Vagina (tissue), 2 donors: ENCODE measurements around the gene OR52N5. TPM values are rescaled to one million over a fixed set of nuclear protein-coding genes. Genes with fewer than 3 reads are reported as not detected.

ENCODE experiments used
- DNase-seq, 2 donors: peaks; one replicate each; pipeline ENCODE4 v3.0.0-alpha.2; 2017; ENCODE audit errors: extremely low spot score in 2 of 2
- H3K27ac ChIP-seq: fragments of 200-600 bp; sonication (generic); one replicate; pipeline ENCODE4 v1.5.1; 2019
- H3K27me3 ChIP-seq: fragments of 200-600 bp; sonication (generic); one replicate; pipeline ENCODE4 v1.5.1; 2019
- H3K36me3 ChIP-seq, 2 donors: fragments of 200-600 bp; sonication (generic); one replicate each; pipeline ENCODE4 v1.5.1; 2017 to 2019
- H3K4me1 ChIP-seq: fragments of 200-600 bp; sonication (generic); one replicate; pipeline ENCODE4 v1.5.1; 2019
- H3K4me3 ChIP-seq, 2 donors: fragments of 200-600 bp; sonication (generic); 1 replicate in 1 of 2; 2 replicates in 1 of 2; pipeline ENCODE4 v1.5.1; 2016 to 2019
- H3K9me3 ChIP-seq: fragments of 200-600 bp; sonication (generic); one replicate; pipeline ENCODE4 v1.5.1; 2019
- CTCF ChIP-seq, 3 experiments: fragments of 450-650 bp in 2 of 3; fragments of 200-600 bp in 1 of 3; sonication (generic) in 1 of 3; IDR thresholded peaks; one replicate each; pipeline ENCODE4 v1.5.1; 2017 to 2019; ENCODE audit warnings: antibody characterized with exemption in 3 of 3, mild to moderate bottlenecking in 2 of 3, moderate library complexity in 2 of 3
- POLR2A ChIP-seq, 2 donors: fragments of 450-650 bp; IDR thresholded peaks; one replicate each; pipeline ENCODE4 v1.6.1; 2017; ENCODE audit warnings: antibody characterized with exemption in 2 of 2, mild to moderate bottlenecking in 2 of 2, moderate library complexity in 2 of 2
- POLR2AphosphoS5 ChIP-seq, 2 donors: sonication (generic); formaldehyde crosslinking; IDR thresholded peaks; one replicate each; pipeline ENCODE4 v1.9.0; 2017; ENCODE audit warnings: antibody characterized with exemption in 2 of 2, mild to moderate bottlenecking in 2 of 2, low read depth in 1 of 2; ENCODE audit not compliant: insufficient read depth in 1 of 2
- intact Hi-C: fragments of 100-400 bp; cut with DNase I; formaldehyde crosslinking; loops from one replicate; pipeline ENCODE4 v1.15.1; 2023
- total RNA-seq: library from RNA; depleted of rRNA; stranded (reverse); fragments of >200 nt; gene quantifications from one replicate; pipeline ENCODE4 v1.2.3, GENCODE V29; 2016

The OR52N5 gene
- total RNA-seq, 1 donor from 2014 or later: not detected

DNA sequence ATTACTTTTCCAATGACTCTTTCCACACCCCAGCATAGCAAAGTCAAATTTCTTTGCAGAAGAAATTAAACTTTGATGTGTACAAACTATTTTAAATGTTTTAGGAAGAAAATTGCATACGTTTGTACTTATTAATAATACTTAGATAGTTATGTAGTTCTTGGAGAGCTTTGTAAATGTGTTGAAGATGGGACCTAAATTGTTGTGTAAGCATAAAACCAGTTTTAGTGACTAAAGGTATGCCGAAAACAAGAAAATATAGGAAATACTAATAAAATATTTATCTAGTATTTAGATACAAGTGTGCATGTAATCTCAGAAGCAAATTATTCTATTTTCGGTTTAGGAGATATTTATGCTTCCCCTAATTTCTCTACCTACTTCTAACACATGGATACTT is 33.3 kb downstream of the OR52N5 start:
- Histone ChIP-seq H3K27me3 (no peaks in the 10 kb centered on the region), H3K36me3 (no peaks in the 10 kb centered on the region), H3K27ac (no peak overlapping the region), H3K4me3 (no peak overlapping the region), H3K4me1 (no peaks in the 10 kb centered on the region), H3K9me3 (no peaks in the 10 kb centered on the region)
- TF ChIP-seq CTCF (IDR thresholded peaks at IDR 0.05) (no peak), POLR2A (IDR thresholded peaks at IDR 0.05) (no peak)
- intact Hi-C loops: no loop called here
- DNase-seq: no peak

DNA sequence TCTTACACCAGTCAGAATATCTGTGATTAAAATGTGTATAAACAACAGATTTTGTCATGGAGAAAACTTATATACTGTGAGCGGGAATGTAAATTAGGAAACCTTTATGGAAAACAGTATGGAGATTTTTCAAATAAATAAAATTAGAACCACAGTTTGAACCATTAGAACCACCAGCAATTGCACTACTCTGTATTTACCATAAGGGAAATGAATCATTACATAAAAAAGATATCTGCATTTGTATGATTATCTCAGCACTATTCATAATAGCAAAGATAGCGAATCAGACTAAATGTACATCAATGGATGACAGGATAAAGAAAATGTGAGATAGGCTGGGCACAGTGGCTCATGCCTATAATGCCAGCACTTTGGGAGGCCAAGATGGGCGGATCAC is 36.5 kb downstream of the OR52N5 start:
- intact Hi-C loops: no loop called here
- H3K9me3 ChIP-seq: no peaks in the 10 kb centered on the region
- DNase-seq: no peak
- H3K4me3 ChIP-seq: no peak overlapping the region
- H3K27ac ChIP-seq: no peak overlapping the region
- H3K36me3 ChIP-seq: no peaks in the 10 kb centered on the region
- TF ChIP-seq POLR2A (IDR thresholded peaks at IDR 0.05) (no peak), POLR2AphosphoS5 (IDR thresholded peaks at IDR 0.05; ENCODE audit: insufficient read depth in 1 of 2, low read depth in 1 of 2) (no peak), CTCF (IDR thresholded peaks at IDR 0.05) (no peak)
- H3K4me1 ChIP-seq: no peaks in the 10 kb centered on the region
- no peaks in the 10 kb centered on the region for H3K27me3 ChIP-seq

DNA sequence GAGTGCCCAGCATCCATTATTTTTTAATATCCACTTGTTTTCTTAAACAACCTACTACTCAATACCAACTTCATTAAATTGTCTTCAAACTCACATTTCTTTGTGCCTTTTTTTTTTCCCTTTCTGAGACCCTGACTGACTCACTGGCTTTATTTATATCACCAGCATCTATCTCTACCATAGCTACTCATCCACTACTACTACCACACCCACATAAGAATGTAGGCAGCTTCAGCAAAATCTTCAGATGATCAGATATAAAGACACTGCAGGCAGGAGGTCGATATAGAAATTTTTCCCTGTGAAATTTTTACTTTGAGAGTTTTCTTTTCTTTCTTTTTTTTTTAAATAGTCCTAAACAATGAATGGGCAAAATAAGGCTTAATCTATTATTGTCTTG is 44.7 kb downstream of the OR52N5 start:
- H3K9me3 ChIP-seq: no peaks in the 10 kb centered on the region
- H3K36me3 ChIP-seq: no peaks in the 10 kb centered on the region
- DNase-seq: no peak
- no peak overlapping the region for H3K27ac ChIP-seq
- TF ChIP-seq CTCF (IDR thresholded peaks at IDR 0.05): no peak
- TF ChIP-seq POLR2AphosphoS5 (IDR thresholded peaks at IDR 0.05; ENCODE audit: insufficient read depth in 1 of 2, low read depth in 1 of 2): no peak
- TF ChIP-seq POLR2A (IDR thresholded peaks at IDR 0.05): no peak
- H3K4me1 ChIP-seq: no peaks in the 10 kb centered on the region
- H3K4me3 ChIP-seq: no peak overlapping the region
- intact Hi-C loops: no loop called here
- no peaks in the 10 kb centered on the region for H3K27me3 ChIP-seq

DNA sequence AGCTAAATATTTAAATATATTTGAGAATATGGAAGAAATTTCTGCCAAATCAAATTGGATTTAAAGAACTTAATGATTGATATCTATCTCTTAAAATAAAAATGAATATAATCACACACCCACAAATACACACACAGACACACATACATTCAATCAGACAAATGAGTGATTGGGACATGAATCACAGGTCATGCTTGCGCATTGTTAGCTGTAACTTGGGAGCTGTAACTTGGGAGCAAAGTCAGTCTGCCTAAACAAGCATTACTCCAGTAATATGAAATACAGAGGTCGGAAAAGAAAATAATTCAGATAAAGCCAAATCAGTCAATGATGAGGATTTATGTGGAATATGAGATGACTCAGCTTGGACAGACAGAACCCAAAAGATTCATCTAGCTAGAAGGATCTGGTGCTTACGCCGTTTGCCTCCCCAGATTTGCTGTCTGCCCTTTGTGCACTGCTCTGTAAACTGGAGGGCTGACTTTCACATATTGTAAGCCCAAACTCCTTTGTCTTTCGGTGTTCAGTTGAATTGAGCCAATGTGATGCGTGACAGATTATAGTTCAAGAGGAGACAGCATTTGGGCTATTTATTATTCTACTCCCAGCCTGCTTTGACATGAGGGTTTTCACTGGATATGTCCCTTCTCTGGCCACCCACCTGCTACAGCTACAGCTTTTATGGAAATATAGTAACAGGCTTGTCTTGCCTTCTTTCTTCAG is 45.3 kb downstream of the OR52N5 start:
- intact Hi-C loops: no loop called here
- DNase-seq: no peak
- Histone ChIP-seq H3K36me3 (no peaks in the 10 kb centered on the region), H3K4me3 (no peak overlapping the region), H3K27ac (no peak overlapping the region), H3K27me3 (no peaks in the 10 kb centered on the region), H3K9me3 (no peaks in the 10 kb centered on the region), H3K4me1 (no peaks in the 10 kb centered on the region)
- TF ChIP-seq POLR2A (IDR thresholded peaks at IDR 0.05) (no peak), POLR2AphosphoS5 (IDR thresholded peaks at IDR 0.05; ENCODE audit: insufficient read depth in 1 of 2, low read depth in 1 of 2) (no peak)

DNA sequence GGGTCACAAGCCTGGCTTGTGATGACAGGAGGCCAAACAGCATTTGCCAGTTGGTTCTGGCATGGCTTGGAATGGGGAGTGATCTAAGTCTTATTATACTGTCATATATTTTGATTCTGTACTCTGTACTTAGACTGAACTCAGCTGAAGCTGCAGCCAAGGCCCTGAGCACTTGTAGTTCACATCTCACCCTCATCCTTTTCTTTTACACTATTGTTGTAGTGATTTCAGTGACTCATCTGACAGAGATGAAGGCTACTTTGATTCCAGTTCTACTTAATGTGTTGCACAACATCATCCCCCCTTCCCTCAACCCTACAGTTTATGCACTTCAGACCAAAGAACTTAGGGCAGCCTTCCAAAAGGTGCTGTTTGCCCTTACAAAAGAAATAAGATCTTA is 46.1 kb downstream of the OR52N5 start:
- no peak for DNase-seq
- Histone ChIP-seq H3K9me3 (no peaks in the 10 kb centered on the region), H3K27me3 (no peaks in the 10 kb centered on the region), H3K4me3 (no peak overlapping the region), H3K4me1 (no peaks in the 10 kb centered on the region), H3K36me3 (no peaks in the 10 kb centered on the region), H3K27ac (no peak overlapping the region)
- intact Hi-C loops: no loop called here
- TF ChIP-seq POLR2A (IDR thresholded peaks at IDR 0.05) (no peak), POLR2AphosphoS5 (IDR thresholded peaks at IDR 0.05; ENCODE audit: insufficient read depth in 1 of 2, low read depth in 1 of 2) (no peak), CTCF (IDR thresholded peaks at IDR 0.05) (no peak)
